Measurements from ENCODE around the gene PLCXD3. TPM values are rescaled to one million over a fixed set of nuclear protein-coding genes. Genes with fewer than 3 reads are reported as not detected.
"Not testable (repeated sequence)": the region's sequence is repeated elsewhere in the genome, so short reads cannot be mapped to it uniquely, and the experiment has no call there.

Gene PLCXD3
- polyA plus RNA-seq, 3 donors, result 0.23 to 0.46 (median 0.26) TPM

GRCh38 chr5:41349846-41350245 lies 160.6 kb downstream of the PLCXD3 start:
- no peak for DNase-seq

GRCh38 chr5:41347569-41347968 lies 162.8 kb downstream of the PLCXD3 start:
- no peak for DNase-seq

- DNase-seq, result no peak
Measured at GRCh38 chr5:41346609-41347008, 163.8 kb downstream of the PLCXD3 start.

- DNase-seq, result no peak
Measured at GRCh38 chr5:41345295-41345694, 165.1 kb downstream of the PLCXD3 start.

DNA sequence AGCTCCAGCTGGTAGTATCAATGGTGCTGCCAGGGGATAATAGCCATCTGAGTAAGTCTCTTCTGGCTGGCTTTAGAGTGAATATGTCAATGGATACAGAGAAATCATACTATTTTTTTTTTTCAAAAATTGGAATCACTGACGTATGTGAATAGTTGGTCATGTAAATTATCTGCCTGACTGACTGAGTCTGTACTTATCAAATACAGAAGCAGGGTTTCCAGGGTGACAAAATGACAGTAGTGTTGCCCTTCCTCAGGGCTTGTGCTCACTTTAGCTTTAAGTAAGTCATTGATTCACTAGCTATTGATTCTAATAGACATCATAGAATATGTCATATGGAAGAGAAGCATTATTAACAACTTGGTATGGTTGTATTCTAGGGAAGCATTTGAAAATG lies 171.1 kb downstream of the PLCXD3 start:
- no peak for DNase-seq

GRCh38 chr5:41338136-41338675 lies 172.2 kb downstream of the PLCXD3 start:
- no peak for DNase-seq

DNA sequence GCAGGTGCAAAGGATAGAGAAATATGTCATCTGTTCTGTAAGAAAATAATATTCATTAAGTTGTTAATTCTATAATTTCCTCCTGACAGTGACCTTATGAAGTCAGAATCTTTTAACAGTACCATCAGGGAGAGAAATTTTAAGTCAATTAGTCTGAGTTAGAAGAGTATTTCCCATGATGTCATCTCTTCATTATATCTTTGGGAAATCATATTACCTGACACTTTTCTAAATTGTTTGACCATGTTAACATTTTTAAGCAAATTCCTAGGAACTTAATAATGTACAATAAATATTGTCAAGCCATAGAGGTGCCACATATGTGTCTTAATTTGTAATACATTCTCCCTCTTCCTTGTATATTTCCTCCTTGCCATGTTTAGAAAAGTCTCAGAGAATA lies 172.7 kb downstream of the PLCXD3 start:
- no peak for DNase-seq

GRCh38 chr5:41337216-41337615 lies 173.2 kb downstream of the PLCXD3 start:
- no peak for DNase-seq

GRCh38 chr5:41336471-41336870 lies 173.9 kb downstream of the PLCXD3 start:
- DNase-seq, result no peak

GRCh38 chr5:41335596-41336181 lies 174.7 kb downstream of the PLCXD3 start:
- DNase-seq, result no peak

- DNase-seq, result no peak
Measured at GRCh38 chr5:41334758-41335157, 175.6 kb downstream of the PLCXD3 start.

DNA sequence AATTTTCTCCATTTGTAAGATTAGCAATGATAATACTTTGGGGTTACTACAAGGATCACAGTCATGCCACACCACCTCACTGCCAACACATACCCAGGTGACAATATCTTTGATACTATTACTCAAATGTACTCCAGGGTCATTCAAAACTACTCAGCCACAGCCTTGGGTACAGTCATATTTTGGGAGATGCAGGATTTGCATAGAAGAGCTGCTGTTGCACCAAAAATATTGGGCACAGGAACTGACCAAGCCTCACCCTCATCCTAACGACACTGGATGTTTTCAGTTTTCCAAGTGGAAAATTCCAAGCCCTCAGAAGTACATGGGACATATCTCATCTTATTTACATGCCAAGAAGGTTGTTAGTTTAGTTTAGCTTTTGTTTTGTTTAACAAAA lies 176.2 kb downstream of the PLCXD3 start:
- no peak for DNase-seq

DNA sequence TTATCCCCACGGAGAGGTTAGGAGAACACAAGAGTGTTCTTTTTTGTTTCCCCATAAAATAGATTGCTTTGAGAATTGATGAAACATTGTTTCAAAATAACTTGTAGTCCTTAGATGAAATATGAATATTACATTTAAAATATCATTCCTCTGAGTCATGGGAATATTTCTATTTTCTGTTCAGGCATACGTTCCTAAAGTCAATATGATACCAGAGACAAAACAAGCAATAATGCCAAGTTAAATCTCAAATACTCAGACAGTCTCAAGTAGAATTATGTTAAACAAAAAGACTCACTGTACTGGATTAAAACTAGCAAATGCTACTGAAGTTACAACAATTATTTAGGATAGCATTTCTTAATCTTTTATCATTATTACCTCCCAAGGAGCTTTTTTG lies 185.3 kb downstream of the PLCXD3 start:
- DNase-seq, result no peak

GRCh38 chr5:41322826-41323225 lies 187.6 kb downstream of the PLCXD3 start:
- DNase-seq, result not testable (repeated sequence)

DNA sequence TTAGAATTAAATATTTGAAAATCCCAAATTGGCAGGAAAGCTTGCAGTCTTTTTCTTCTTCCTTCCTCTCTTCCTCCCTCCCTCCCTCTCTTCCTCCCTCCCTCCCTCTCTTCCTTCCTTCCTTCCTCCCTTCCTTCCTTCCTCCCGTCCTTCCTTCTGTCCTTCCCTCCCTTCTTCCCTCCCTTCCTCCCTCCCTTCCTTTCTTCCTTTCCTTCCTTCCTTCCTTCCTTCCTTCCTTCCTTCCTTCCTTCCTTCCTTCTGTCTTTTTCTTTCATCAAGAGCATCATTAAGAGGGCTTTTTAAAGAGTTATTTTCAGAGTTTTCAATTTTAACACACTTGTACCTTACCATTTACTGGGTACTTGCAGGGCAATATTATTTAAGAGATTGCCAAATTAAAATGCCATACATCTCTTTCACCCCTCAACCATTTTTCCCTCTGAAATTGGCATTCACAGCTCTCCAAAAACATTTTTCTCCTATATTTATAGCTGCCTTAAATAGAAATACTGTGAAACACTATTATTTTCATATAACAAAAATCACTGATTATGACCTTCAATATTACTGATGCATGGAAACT lies 197.8 kb downstream of the PLCXD3 start:
- DNase-seq, result no peak

- no peak for DNase-seq
Measured at GRCh38 chr5:41312066-41312465, 198.3 kb downstream of the PLCXD3 start.

GRCh38 chr5:41309275-41309674 lies 201.1 kb downstream of the PLCXD3 start:
- no peak for DNase-seq

DNA sequence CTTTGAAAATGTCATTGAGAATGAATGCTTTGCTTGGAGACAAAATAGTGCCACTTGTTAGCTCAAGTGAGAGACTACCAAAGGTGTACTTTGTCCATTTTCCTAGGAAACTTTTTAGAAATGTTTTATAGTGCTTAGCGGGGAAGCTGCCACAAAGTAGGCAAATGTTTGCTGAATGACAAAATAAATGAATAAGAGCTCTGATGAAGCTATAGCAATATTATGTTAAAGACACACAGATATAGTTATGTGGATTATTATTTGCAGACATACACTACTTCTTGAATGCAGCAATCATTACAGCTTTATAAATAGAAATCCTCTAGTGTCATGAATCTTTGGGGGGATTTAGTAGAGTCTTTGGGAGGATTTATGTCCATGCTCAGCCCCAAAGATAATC lies 204.4 kb downstream of the PLCXD3 start:
- no peak for DNase-seq

DNA sequence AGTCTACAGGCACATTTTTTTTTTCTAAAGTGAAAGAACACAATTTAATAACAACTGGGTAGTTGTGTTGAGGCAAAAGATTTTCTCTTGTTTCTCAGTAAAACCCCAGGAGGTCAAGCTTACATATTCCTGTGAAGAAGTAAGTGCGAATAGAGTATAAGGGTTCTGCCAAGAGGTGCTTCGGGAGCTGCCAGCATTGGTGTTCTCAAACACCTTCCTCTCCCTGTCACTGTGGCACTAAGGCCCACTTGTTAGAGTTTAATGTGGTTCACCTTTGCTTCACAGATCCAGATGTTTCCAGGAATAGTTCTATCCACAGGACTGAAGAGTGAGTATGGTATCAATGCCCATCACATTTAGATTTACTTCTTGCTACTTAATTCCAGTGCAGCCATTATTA lies 205.3 kb downstream of the PLCXD3 start:
- DNase-seq, result no peak

DNA sequence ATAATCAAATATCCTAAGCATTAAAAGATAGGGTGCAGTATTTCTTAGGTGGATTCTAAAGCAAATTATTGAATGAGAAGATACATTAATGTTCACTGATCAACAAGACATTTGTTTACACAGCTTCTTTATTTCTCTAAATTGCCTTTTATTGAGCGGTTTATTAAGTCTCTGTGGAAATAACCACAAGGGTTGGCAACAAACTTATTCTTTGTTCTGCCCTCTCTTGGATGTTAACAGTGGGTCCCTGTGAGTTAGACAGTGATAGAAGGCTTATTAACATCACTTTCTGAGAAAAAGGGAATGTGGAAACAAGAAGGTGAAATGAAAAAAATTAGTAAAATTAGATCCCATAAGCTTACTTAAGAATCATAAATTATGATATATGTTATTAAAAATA lies 214.3 kb downstream of the PLCXD3 start:
- no peak for DNase-seq

DNA sequence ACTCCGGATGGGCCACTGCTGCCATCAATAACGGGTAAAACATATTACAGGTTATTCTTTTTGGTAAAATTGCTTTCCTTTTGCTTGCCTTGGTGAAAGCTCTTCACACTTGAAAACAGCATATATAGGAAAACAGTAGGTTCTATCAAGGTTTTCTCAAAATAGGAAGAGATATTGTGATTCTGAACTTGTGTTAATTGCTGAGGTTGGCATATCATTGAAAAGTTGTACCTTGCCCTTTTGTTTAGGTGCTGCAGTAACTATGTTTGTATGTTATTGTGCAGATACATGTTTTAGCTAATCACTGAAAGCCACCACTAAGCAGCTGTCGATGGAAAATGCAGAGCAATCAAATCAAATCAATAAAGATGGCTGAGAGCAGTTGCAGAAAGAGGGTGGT lies 219.1 kb downstream of the PLCXD3 start:
- DNase-seq, result no peak

DNA sequence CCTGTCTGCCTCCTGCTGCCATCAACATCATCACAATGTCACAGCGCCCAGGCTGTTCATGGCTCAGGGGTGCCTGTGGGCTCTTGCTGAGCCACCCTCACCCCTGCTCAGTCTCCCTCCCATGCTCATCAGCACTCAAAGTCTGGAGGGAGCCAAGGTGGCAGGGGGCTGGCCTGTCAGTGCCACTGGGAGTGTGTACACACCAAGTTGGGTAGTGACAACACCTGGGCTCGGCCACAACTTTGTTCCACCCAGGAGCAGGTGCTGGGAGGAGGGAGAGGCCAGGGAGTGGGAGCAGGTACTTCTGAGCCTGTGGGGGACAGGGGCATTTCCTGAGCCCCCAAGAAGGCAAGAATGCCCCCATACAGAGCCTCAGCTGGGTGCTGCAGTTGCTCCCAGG lies 219.6 kb downstream of the PLCXD3 start:
- no peak for DNase-seq

- no peak for DNase-seq
Measured at GRCh38 chr5:41289970-41290464, 220.4 kb downstream of the PLCXD3 start.

- no peak for DNase-seq
Measured at GRCh38 chr5:41286696-41287095, 223.7 kb downstream of the PLCXD3 start.

All from renal pelvis (tissue), 4 donors.